ENCODE measurements around the gene ATP2B2.
"Not testable (repeated sequence)": the region's sequence is repeated elsewhere in the genome, so short reads cannot be mapped to it uniquely, and the experiment has no call there.

ATP2B2 gene

GRCh38 chr3:10382445-10382844 is 122.9 kb downstream of the ATP2B2 start:
- not testable (repeated sequence) for DNase-seq (ENCODE audit: low read depth)

- DNase-seq (ENCODE audit: low read depth): no peak
Observed at GRCh38 chr3:10381336-10381735, 124.0 kb downstream of the ATP2B2 start.

- DNase-seq (ENCODE audit: low read depth): no peak
Observed at GRCh38 chr3:10380906-10381305, 124.5 kb downstream of the ATP2B2 start.

GRCh38 chr3:10379961-10380360 is 125.4 kb downstream of the ATP2B2 start:
- DNase-seq (ENCODE audit: low read depth): no peak

GRCh38 chr3:10379161-10379560 is 126.2 kb downstream of the ATP2B2 start:
- no peak for DNase-seq (ENCODE audit: low read depth)

GRCh38 chr3:10378742-10379141 is 126.6 kb downstream of the ATP2B2 start:
- no peak for DNase-seq (ENCODE audit: low read depth)

- no peak for DNase-seq (ENCODE audit: low read depth)
Observed at GRCh38 chr3:10378246-10378645, 127.1 kb downstream of the ATP2B2 start.

- no peak for DNase-seq (ENCODE audit: low read depth)
Observed at GRCh38 chr3:10377148-10377725, 128.1 kb downstream of the ATP2B2 start.

GRCh38 chr3:10376353-10376752 is 129.0 kb downstream of the ATP2B2 start:
- no peak for DNase-seq (ENCODE audit: low read depth)

GRCh38 chr3:10375296-10376053 is 129.9 kb downstream of the ATP2B2 start:
- no peak for DNase-seq (ENCODE audit: low read depth)

- no peak for DNase-seq (ENCODE audit: low read depth)
Observed at GRCh38 chr3:10374311-10374710, 131.1 kb downstream of the ATP2B2 start.

- no peak for DNase-seq (ENCODE audit: low read depth)
Observed at GRCh38 chr3:10373686-10374261, 131.6 kb downstream of the ATP2B2 start.

- DNase-seq (ENCODE audit: low read depth): no peak
Observed at GRCh38 chr3:10371789-10372188, 133.6 kb downstream of the ATP2B2 start.

GRCh38 chr3:10371167-10371566 is 134.2 kb downstream of the ATP2B2 start:
- no peak for DNase-seq (ENCODE audit: low read depth)

GRCh38 chr3:10370429-10370828 is 135.0 kb downstream of the ATP2B2 start:
- no peak for DNase-seq (ENCODE audit: low read depth)

GRCh38 chr3:10368512-10368911 is 136.9 kb downstream of the ATP2B2 start:
- no peak for DNase-seq (ENCODE audit: low read depth)

- no peak for DNase-seq (ENCODE audit: low read depth)
Observed at GRCh38 chr3:10367506-10367905, 137.9 kb downstream of the ATP2B2 start.

- peak; percentile 99 for DNase-seq (ENCODE audit: low read depth)
Observed at GRCh38 chr3:10366651-10367101, 138.7 kb downstream of the ATP2B2 start.

- DNase-seq (ENCODE audit: low read depth): no peak
Observed at GRCh38 chr3:10365791-10366190, 139.6 kb downstream of the ATP2B2 start.

GRCh38 chr3:10365316-10365715 is 140.1 kb downstream of the ATP2B2 start:
- no peak for DNase-seq (ENCODE audit: low read depth)

- DNase-seq (ENCODE audit: low read depth): no peak
Observed at GRCh38 chr3:10364806-10365205, 140.6 kb downstream of the ATP2B2 start.

GRCh38 chr3:10363935-10364334 is 141.5 kb downstream of the ATP2B2 start:
- DNase-seq (ENCODE audit: low read depth): no peak

- DNase-seq (ENCODE audit: low read depth): no peak
Observed at GRCh38 chr3:10361375-10361774, 144.0 kb downstream of the ATP2B2 start.

All from stromal cell of bone marrow (primary cell).